HTERT RPE-1 (cell line): ENCODE data around the gene RPEL1.

Experiments used
- in situ Hi-C: fragments of 300-500 bp; cut with MboI; formaldehyde crosslinking; loops from 4 replicates; pipeline ENCODE4 v1.14.3; 2020; ENCODE audit warnings: low sequenced_read_pairs

The RPEL1 gene

GRCh38 chr10:103278537-103278823, 32.8 kb downstream of the RPEL1 start:
- in situ Hi-C loops, result no loop called here

- in situ Hi-C loops, result no loop called here
Observed at GRCh38 chr10:103278862-103279298, 33.2 kb downstream of the RPEL1 start.

GRCh38 chr10:103280031-103280430, 34.3 kb downstream of the RPEL1 start:
- in situ Hi-C loops, result no loop called here

DNA sequence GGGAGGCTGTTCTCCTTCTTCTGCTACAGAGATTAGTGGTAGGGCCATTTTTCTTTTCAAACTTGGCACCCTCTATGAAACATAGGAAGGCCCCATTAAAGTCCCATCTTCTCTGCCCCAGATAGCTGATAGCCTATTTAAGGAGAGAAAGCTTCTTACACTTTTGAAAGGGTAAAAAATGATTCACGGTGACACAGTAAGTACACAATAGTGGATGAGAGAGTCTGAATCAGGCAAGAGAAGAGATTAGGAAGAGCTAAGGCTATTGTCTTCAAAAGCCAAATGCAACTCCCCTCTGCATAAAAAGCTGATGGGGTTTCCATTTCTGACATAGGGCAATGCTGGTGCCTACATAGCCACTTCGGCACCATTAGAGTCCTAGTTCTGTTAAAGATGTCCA, 34.8 kb downstream of the RPEL1 start:
- in situ Hi-C loops, result no loop called here

GRCh38 chr10:103281753-103282152, 36.1 kb downstream of the RPEL1 start:
- in situ Hi-C loops, result no loop called here

DNA sequence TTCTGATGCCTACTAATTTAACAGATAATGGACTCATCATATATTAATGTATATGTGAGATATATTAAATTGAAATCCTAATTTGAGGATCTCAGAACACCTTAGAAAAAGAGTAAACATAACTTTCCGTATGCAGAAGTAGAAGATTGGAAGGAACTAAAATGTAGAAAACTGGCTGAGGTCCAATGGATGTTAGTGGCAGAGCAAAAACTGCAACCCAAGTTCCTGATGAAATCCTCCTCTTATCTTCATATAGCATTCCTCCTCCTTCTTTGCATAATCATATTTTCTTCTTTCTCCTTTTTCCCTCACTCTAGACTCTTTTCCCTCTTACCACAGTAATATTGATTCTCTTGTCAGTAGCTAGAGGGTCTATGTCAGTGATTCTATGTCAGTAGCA, 37.3 kb downstream of the RPEL1 start:
- in situ Hi-C loops, result no loop called here

- in situ Hi-C loops, result no loop called here
Observed at GRCh38 chr10:103284170-103284569, 38.5 kb downstream of the RPEL1 start.

DNA sequence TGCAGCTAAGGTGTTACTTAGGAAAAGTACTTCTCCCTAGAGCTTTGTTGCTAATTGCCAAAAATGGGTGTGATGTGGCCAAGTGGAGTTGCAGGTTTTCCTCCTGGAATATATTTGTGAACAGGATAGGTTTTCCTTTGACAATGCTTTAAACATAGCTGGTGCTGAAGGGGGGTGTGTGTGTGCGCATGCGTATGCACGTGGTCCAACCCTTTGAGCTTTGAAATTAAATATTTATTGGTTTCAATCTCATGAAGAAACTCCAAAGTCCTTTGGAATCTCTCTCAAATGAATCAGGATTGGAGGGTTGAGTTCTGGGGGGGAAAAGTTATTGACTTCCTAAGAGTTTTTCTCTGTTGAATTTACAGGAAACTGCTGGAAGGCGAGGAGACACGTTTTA, 42.3 kb downstream of the RPEL1 start:
- in situ Hi-C loops, result no loop called here

DNA sequence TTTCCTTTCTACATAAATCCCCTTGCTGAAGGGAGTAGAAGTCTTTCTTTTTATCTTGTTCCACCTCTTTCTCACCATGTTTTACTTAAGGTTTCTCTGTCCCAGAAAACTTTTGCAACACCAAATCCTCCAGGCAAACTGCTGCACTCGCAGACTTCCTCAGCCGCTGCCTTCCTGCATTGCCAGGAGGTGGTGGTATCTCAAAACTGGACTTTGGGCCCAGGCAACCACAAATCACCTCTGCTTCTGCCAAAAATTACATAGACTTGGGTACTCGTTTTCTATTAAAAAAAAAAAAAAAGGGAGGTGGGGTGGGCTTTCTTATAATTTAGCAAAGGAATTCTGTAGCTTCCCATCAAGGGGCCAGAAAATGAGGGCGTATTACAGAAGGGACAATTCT, 45.9 kb downstream of the RPEL1 start:
- in situ Hi-C loops, result no loop called here

- in situ Hi-C loops, result no loop called here
Observed at GRCh38 chr10:103295374-103296015, 49.8 kb downstream of the RPEL1 start.
